Measurements from ENCODE around the gene PGA3.

- TF ChIP-seq CTCF (IDR thresholded peaks at IDR 0.05) (no peak), POLR2A (IDR thresholded peaks at IDR 0.05) (no peak)
These were observed 31.0 kb upstream of the PGA3 start for GRCh38 chr11:61172356-61172755.

Data from prostate gland (tissue), 2 donors.